PC-3 (cell line): ENCODE measurements around the gene PTPRN2.

Experiments
- CTCF ChIP-seq: fragments of 300-600 bp; sonication (generic); conservative IDR thresholded peaks from 2 replicates; pipeline ENCODE4 v1.5.1; 2017; ENCODE audit warnings: antibody characterized with exemption, low read depth, mild to moderate bottlenecking, low read length
- EZH2 ChIP-seq: fragments of 300-600 bp; sonication (generic); IDR thresholded peaks from one replicate; pipeline ENCODE4 v1.6.1; 2017; ENCODE audit warnings: antibody characterized with exemption, mild to moderate bottlenecking, low read length; ENCODE audit not compliant: unreplicated experiment

- TF ChIP-seq CTCF (no peak), EZH2 (no peak)
These were observed 458.3 kb downstream of the PTPRN2 start for GRCh38 chr7:158129037-158130022.
